Right cardiac atrium (tissue), 5 donors: ENCODE data around the gene PCIF1. TPM values are rescaled to one million over a fixed set of nuclear protein-coding genes. Genes with fewer than 3 reads are reported as not detected.
"Not testable (repeated sequence)": the region's sequence is repeated elsewhere in the genome, so short reads cannot be mapped to it uniquely, and the experiment has no call there.

Experiments
- ATAC-seq, 2 donors: fragments of 200-7000 bp; cut with Tn5 transposase; one replicate each; pipeline versions ENCODE4 v1.8.0 to v1.9.1; 2020; ENCODE audit warnings: moderate library complexity in 2 of 2, mild to moderate bottlenecking in 1 of 2
- DNase-seq, 3 donors: peaks; one replicate each; pipeline ENCODE4 v3.0.0-alpha.2; 2020
- H3K27ac ChIP-seq: one replicate; pipeline ENCODE4 v1.5.1; 2013; ENCODE audit warnings: mild to moderate bottlenecking, low read length, control low read depth, moderate library complexity
- H3K27me3 ChIP-seq: one replicate; pipeline ENCODE4 v1.6.1; 2013; ENCODE audit not compliant: control insufficient read depth, insufficient read depth
- H3K4me1 ChIP-seq: one replicate; pipeline ENCODE4 v1.6.1; 2013; ENCODE audit warnings: low read length; ENCODE audit not compliant: control insufficient read depth, insufficient read depth
- H3K4me3 ChIP-seq: one replicate; pipeline ENCODE4 v1.5.1; 2013; ENCODE audit warnings: low read length, control low read depth
- H3K9me3 ChIP-seq: one replicate; pipeline ENCODE4 v1.6.1; 2013; ENCODE audit warnings: low read length; ENCODE audit not compliant: control insufficient read depth
- WGBS: extraction: QIAGEN DNeasy Blood & Tissue Kit; methylation state at CpG from one replicate; pipeline ENCODE4 v1.1.7; 2013; 5-methylcytosine and 5-hydroxymethylcytosine counted together
- intact Hi-C, 4 donors: fragments of 100-400 bp; cut with DNase I; formaldehyde crosslinking; loops; one replicate each; pipeline versions ENCODE4 v1.11.0 to v1.14.0; 2022 to 2023
- polyA plus RNA-seq: library from polyadenylated mRNA; stranded (reverse); fragments of 200-250 nt; gene quantifications from one replicate; pipeline ENCODE4 v1.2.3, GENCODE V29; 2013
- total RNA-seq, 4 donors: library from RNA; stranded (reverse); fragmentation: NEBNext Ultra II Directional; extraction: Animal tissue kit (Norgen Biotek cat#: 25700); gene quantifications; one replicate each; pipeline ENCODE4 v1.2.1, GENCODE V29; 2021
- donor health status: healthy with polysubstance abuse.
- donor health status: DM: no; HTN: yes; CAD: no.
- donor health status: DM: no; HTN: no; CAD: no.
- donor health status: DM: no; HTN: yes; CAD: no; lungs with severe emphysema.
- donor health status: DM: yes; HTN: yes; CAD: no.

The PCIF1 gene
- total and polyA plus RNA-seq, 5 donors: 22.2 to 31.8 (median 29.1) TPM

- ATAC-seq (no peak), DNase-seq (peak in 1 of 3 donors; percentile 39)
- Histone ChIP-seq H3K4me3 (no peak overlapping the region), H3K27me3 (no peaks in the 10 kb centered on the region), H3K4me1 (no peaks in the 10 kb centered on the region), H3K27ac (no peak overlapping the region), H3K9me3 (no peaks in the 10 kb centered on the region)
- intact Hi-C loops: no loop called here
- WGBS: 81% methylated on average over 2 of the region's 2 CpGs
Observed at GRCh38 chr20:45926731-45927070, 7.8 kb upstream of the PCIF1 start.

GRCh38 chr20:45927071-45927878, 7.2 kb upstream of the PCIF1 start:
- intact Hi-C loops: no loop called here
- 82% methylated on average over 14 of the region's 14 CpGs for WGBS
- DNase-seq: no peak
- H3K4me3 ChIP-seq: no peak overlapping the region
- H3K9me3 ChIP-seq: no peaks in the 10 kb centered on the region
- ATAC-seq: no peak
- no peak overlapping the region for H3K27ac ChIP-seq
- no peaks in the 10 kb centered on the region for H3K27me3 ChIP-seq
- no peaks in the 10 kb centered on the region for H3K4me1 ChIP-seq

- ATAC-seq, H3K9me3 ChIP-seq, H3K27ac ChIP-seq, H3K4me1 ChIP-seq, H3K4me3 ChIP-seq, H3K27me3 ChIP-seq, DNase-seq: not testable (repeated sequence)
- 94% methylated on average over 17 of the region's 17 CpGs for WGBS
- intact Hi-C loops: loop anchor here in 1 of 4 donors (10.0 kb wide), 1 partner anchor 97 kb away; the partner anchor contains the start of gene SNX21
Observed at GRCh38 chr20:45931680-45932079, 2.8 kb upstream of the PCIF1 start.

GRCh38 chr20:45933266-45934045, 1.0 kb upstream of the PCIF1 start:
- Histone ChIP-seq H3K27me3 (no peaks in the 10 kb centered on the region), H3K4me3 (peak overlapping the region; percentile 89), H3K27ac (peak overlapping the region; percentile 80), H3K4me1 (peaks cover 6% of the 10 kb centered on the region), H3K9me3 (no peaks in the 10 kb centered on the region)
- ATAC-seq: peak; percentile 55 to 65
- intact Hi-C loops: loop anchor here in 2 of 4 donors (2.0 to 10.0 kb wide), 2 partner anchors 43 to 99 kb away; partner anchors contain the start of genes CTSA (in 1 of the 2), NEURL2 (in 1 of the 2) and SNX21 (in 1 of the 2)
- WGBS: 21% methylated on average over 22 of the region's 22 CpGs
- peak; percentile 73 to 88 (median 88) for DNase-seq

DNA sequence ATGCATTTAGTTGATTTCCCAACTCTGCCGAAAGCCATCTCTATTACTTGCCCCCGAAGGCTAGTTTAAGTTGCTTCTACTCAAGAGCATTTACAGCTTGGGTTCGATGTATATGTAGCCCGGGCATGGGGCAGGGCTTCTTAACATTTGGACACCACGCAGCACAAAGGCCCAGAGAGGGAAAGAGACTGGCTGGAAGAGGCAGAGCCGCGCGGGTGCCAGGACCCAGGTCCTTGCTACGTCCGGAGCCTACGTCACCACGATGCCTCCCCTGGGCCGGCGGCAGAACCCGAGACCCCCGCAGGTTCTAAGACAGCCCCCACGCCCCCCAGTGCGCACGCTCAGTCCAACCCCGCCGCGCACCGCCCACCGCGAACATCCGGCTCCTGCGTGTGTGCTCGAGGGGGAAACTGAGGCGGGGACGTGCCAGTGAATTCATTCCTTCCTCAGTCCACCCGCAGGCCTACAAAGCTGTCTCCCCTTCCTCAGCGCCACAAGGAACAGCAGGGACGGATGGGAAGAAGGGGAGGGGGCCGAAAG, 367 bp upstream of the PCIF1 start:
- under 1% methylated on average over 34 of the region's 34 CpGs for WGBS
- H3K27me3 ChIP-seq: no peaks in the 10 kb centered on the region
- peak overlapping the region; percentile 80 for H3K27ac ChIP-seq
- peaks cover 6% of the 10 kb centered on the region for H3K4me1 ChIP-seq
- ATAC-seq (peak; percentile 58 to 63), DNase-seq (peak; percentile 82 to 93 (median 91))
- peak overlapping the region; percentile 89 for H3K4me3 ChIP-seq
- intact Hi-C loops: loop anchor here in 2 of 4 donors (2.0 to 10.0 kb wide), 2 partner anchors 43 to 99 kb away; partner anchors contain the start of genes CTSA (in 1 of the 2), NEURL2 (in 1 of the 2) and SNX21 (in 1 of the 2)
- H3K9me3 ChIP-seq: no peaks in the 10 kb centered on the region

- H3K4me3 ChIP-seq: peak overlapping the region; percentile 92
- peak overlapping the region; percentile 98 for H3K27ac ChIP-seq
- ATAC-seq: peak; percentile 15 to 25
- no peak for DNase-seq
- H3K4me1 ChIP-seq: peaks cover 6% of the 10 kb centered on the region
- WGBS: 7% methylated on average over 21 of the region's 21 CpGs
- intact Hi-C loops: loop anchor here in 2 of 4 donors (2.0 to 10.0 kb wide), 2 partner anchors 45 to 101 kb away; partner anchors contain the start of genes CTSA (in 1 of the 2), NEURL2 (in 1 of the 2) and SNX21 (in 1 of the 2)
- no peaks in the 10 kb centered on the region for H3K27me3 ChIP-seq
- no peaks in the 10 kb centered on the region for H3K9me3 ChIP-seq
Observed at GRCh38 chr20:45935416-45936046, 1.0 kb downstream of the PCIF1 start.

- intact Hi-C loops: loop anchor here in 1 of 4 donors (10.0 kb wide), 1 partner anchor 103 kb away; the partner anchor contains the start of gene SNX21
Observed at GRCh38 chr20:45937765-45938164, 3.3 kb downstream of the PCIF1 start.

GRCh38 chr20:45938727-45939438, 4.4 kb downstream of the PCIF1 start:
- no peaks in the 10 kb centered on the region for H3K9me3 ChIP-seq
- no peaks in the 10 kb centered on the region for H3K27me3 ChIP-seq
- H3K27ac ChIP-seq: no peak overlapping the region
- 85% methylated on average over 13 of the region's 13 CpGs for WGBS
- H3K4me1 ChIP-seq: no peaks in the 10 kb centered on the region
- intact Hi-C loops: loop anchor here in 1 of 4 donors (10.0 kb wide), 1 partner anchor 104 kb away; the partner anchor contains the start of gene SNX21
- DNase-seq: peak in 1 of 3 donors; percentile 10
- ATAC-seq: no peak
- no peak overlapping the region for H3K4me3 ChIP-seq

More at GRCh38 chr20:45937765-45938164, 3.3 kb downstream of the PCIF1 start:
- H3K27me3 ChIP-seq: no peaks in the 10 kb centered on the region
- 59% methylated on average over 2 of the region's 2 CpGs for WGBS
- ATAC-seq (no peak), DNase-seq (no peak)
- H3K4me3 ChIP-seq: no peak overlapping the region
- no peak overlapping the region for H3K27ac ChIP-seq
- H3K4me1 ChIP-seq: peaks cover 6% of the 10 kb centered on the region
- no peaks in the 10 kb centered on the region for H3K9me3 ChIP-seq

DNA sequence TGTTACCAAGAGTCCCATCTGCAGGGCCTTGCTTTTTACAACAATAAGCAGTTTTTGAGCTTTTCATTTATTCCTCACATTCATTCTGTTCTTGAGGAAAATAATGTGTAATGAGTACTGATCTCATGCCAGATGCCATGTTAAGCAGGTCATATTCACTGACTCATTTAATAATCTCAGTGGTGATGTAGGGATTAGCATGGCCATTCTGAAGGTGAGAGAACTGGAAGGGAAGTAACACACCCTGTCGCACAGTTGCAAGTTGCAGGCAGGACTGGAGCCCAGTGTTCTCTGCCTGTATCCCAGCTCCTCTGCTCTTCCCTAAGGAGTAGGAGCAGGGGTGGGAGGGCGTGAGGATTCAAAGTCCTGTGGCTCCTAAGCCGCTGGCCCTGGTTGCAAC, 5.6 kb downstream of the PCIF1 start:
- no peaks in the 10 kb centered on the region for H3K27me3 ChIP-seq
- intact Hi-C loops: no loop called here
- no peak for ATAC-seq
- no peak overlapping the region for H3K27ac ChIP-seq
- H3K4me3 ChIP-seq: no peak overlapping the region
- WGBS: 86% methylated on average over 3 of the region's 3 CpGs
- H3K9me3 ChIP-seq: no peaks in the 10 kb centered on the region
- no peak for DNase-seq
- H3K4me1 ChIP-seq: no peaks in the 10 kb centered on the region

DNA sequence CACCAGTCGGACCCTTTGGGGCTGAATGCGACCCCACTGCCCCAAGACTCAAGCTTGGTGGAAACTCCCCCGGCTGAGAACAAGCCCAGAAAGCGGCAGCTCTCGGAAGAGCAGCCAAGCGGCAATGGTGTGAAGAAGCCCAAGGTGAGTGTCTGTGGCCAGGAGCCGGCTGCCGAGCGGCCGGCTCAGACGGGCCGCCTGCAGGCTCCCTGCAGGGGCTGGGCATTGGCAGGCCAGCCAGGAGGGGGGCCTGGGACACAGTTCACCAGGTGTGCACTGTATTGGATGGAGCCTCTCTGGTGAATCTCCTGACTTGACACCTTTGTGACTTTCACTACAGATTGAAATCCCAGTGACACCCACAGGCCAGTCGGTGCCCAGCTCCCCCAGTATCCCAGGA, 6.0 kb downstream of the PCIF1 start:
- Histone ChIP-seq H3K9me3 (no peaks in the 10 kb centered on the region), H3K27me3 (no peaks in the 10 kb centered on the region), H3K27ac (no peak overlapping the region), H3K4me1 (no peaks in the 10 kb centered on the region), H3K4me3 (no peak overlapping the region)
- DNase-seq: no peak
- ATAC-seq: no peak
- WGBS: 92% methylated on average over 13 of the region's 13 CpGs
- intact Hi-C loops: no loop called here
